ENCODE measurements around the gene DHRS4.
A peak's percentile ranks its signal among the peaks of the same experiment; 100 is the strongest.
"Not testable (repeated sequence)": the region's sequence is repeated elsewhere in the genome, so short reads cannot be mapped to it uniquely, and the experiment has no call there.

Gene DHRS4

DNA sequence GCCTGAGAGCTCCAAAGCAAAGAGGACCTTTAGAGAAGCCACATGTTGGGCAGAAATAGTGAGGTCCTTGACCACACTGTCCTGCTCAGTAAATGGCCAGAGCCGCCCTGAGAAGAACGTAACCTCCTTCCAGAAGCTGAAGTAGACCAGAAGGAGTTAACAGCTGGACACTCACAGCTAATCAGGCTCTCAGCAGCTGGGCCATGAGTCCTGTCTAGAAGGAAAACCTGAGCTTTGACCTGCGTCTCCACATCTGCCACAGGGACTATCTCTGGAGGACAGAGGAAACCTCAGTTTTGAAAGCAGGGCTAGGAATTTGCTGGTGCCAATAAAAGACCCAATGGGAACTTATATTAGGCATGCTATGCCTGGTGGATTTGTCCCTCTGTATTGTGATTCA, 12.3 kb upstream of the DHRS4 start:
- no peak for DNase-seq (ENCODE audit: low read depth in 2 of 2)

DNA sequence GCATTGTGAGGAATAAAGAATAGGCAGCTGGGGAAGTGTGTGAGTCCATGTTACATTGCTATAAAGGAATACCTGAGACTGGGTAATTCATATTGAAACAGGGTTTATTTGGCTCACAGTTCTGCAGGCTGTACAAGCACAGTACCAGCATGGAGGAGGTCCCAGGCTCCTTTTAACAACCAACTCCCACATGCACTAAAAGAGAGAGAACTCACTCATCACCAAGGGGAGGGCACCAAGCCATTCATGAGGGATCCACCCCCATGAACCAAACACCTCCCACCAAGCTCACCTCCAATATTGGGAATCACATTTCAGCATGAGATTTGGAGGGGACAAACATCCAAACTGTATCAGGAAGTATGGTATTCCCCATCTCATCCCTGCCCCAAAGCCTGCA, 11.9 kb upstream of the DHRS4 start:
- DNase-seq (ENCODE audit: low read depth in 2 of 2): no peak

DNA sequence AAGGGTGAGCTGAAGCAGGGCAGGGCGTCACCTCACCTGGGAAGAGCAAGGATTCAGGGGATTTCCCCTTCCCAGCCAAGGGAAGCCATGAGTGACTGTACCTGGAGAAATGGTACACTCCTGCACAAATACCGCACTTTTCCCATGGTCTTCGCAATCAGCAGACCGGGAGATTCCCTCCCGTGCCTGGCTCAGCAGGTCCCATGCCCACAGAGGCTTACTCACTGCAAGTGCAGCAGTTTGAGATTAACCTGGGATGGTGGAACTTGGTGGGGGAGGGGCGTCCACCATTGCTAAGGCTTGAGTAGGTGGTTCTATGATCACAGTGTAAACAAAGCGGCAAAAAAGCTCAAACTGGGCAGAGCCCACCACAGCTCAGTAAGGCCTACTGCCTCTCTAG, 11.0 kb upstream of the DHRS4 start:
- no peak for DNase-seq (ENCODE audit: low read depth in 2 of 2)

DNA sequence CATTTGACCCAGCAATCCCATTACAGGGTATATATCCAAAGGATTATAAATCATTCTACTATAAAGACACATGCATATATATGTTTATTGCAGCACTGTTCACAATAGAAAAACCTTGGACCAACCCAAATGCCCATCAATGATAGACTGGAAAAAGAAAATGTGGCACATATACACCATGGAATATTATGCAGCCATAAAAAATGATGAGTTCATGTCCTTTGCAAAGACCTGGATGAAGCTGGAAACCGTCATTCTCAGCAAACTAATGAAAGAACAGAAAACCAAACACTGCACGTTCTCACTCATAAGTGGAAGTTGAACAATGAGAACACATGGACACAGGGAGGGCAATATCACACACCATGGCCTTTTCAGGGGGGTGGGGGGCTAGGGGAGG, 4.5 kb upstream of the DHRS4 start:
- DNase-seq (ENCODE audit: low read depth in 2 of 2): not testable (repeated sequence)

DNA sequence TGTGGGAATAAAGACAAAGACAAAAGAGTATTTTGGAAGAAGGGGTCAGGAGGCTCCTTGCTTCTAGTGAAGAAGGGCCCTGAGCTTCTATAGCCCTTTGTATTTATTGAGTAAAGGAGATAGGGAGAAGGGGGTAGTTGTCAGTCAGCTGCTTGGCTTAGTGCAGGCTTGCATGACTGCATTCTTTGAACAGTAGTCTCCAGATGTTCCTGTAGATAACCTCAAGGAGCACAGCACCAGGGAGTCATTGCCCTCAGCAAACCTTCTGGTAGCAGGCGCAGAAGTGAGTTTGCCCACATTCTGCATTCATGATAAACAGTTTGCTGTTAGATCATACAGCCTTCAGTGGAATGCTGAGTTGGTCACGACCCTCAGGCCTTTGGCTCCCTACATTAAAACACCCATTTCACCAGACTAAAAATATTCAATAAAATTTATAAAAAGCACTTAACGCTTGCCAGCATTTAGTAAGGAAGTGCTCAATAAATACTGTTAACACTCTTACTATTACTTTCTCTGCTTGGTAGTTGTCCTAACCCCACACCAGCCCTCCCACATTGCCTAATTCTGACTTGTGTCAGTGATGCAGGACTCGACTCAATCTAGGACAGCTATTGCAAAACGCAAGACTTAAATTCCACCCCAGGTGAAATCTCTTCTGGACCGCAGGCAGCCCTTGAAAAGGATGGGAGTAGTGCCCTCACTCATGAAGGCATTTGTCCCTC, 3.0 kb upstream of the DHRS4 start:
- DNase-seq (ENCODE audit: low read depth in 2 of 2): no peak

DNA sequence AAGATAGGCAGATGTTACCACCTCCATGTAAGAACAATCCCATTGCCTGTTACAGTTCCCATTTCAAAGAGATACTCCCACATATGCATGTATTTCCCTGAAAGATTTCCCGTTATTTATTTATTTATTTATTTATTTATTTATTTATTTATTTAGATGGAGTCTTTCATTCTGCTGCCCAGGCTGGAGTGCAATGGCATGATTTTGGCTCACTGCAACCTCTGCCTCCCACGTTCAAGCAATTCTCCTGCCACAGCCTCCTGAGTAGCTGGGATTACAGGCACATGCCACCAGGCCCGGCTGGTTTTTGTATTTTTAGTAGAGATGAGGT, 2.5 kb upstream of the DHRS4 start:
- DNase-seq (ENCODE audit: low read depth in 2 of 2): not testable (repeated sequence)

DNA sequence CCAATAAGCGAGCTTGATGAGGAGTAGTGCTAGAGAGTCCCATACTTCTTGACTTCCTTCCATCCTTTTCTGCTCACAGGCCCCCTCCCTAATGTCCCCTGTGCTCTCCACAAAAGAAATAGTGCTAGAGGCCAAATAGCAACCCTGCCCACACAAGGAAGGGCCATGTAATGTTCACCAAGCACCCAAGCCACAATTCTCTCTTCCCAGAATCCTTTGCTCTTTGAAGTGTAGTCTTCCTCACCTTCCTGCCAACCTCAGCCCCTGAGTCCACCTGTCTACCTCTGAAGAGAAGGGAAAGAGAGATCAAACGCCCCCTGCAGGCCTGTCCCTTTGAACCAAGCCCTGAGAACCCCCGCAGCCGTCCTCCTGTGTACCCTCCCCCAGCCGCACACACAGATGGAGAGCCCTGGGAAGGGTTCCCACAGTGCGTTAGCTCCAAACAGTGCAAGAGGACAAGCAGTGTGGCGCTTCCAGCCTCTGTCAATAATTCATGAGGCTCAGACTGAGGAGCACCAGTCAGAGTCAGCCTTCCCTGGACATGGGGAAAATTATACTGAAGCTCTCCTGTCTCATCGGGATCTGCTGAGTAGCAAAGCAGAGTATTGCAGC, 1.9 kb upstream of the DHRS4 start:
- no peak for DNase-seq (ENCODE audit: low read depth in 2 of 2)

DNA sequence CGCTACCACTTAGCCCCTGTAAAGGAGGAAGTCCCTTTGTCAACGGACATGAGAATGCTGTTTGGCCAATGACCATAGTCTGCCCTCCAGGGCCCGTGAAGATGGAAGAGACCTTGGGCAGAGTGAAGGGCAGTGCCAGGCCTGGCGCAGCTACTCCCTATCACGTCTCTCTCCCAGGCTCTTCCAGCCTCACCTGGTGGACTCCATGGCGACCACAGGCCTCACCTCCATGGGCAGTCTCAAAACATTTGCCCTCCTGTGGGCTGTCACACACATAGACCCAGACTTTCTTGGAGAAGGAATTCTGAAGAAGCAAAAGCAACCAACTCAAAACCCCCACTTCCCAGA, 480 bp upstream of the DHRS4 start:
- not testable (repeated sequence) for DNase-seq (ENCODE audit: low read depth in 2 of 2)

DNA sequence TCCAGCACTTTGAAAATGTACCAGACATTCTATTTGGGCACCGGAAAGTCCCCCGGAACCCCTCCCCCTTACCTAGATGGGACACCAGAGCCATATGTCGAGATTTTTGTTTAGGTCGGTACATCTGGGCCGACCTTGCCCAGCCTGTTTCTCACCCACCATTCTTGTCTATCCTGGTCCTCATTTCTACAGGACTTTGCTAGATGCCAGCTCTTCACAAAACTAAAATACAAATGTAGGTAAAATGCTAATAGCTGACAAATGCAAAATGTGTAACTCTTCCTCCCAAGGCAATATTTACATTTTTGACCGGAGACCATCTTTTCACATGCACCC, 677 bp downstream of the DHRS4 start:
- not testable (repeated sequence) for DNase-seq (ENCODE audit: low read depth in 2 of 2)

DNA sequence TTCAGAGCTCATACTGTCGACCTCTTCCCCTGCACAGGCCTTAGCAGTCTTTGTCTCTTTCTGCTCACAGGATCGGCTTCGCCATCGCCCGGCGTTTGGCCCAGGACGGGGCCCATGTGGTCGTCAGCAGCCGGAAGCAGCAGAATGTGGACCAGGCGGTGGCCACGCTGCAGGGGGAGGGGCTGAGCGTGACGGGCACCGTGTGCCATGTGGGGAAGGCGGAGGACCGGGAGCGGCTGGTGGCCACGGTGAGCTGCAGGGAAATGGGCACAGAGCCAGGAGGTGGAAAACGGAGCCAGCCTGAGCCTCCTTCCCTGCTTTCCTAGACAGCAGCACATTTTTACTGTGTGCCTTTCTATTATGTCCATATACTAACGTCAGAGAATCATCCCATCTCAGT, 1.4 kb downstream of the DHRS4 start:
- DNase-seq (ENCODE audit: low read depth in 2 of 2): not testable (repeated sequence)

DNA sequence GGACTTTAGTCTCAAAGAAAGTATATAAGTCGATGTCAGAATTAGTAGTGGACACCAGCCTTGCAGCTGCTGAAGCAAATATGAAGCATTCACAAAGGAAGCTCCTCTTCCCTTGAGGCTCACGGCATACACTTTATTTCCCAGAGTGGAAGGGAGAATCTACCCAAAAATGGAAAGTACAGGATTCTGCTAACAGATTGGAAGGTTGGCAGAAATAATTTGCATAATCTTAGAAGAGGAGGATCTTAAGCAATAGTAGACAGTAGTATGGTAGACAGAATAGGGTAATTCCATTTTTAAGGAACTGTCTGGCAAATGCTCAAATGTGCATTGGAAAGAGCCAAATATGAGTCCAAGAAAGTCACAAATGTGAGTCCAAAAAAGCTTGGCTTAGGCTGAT, 2.2 kb downstream of the DHRS4 start:
- DNase-seq (ENCODE audit: low read depth in 2 of 2): not testable (repeated sequence)

DNA sequence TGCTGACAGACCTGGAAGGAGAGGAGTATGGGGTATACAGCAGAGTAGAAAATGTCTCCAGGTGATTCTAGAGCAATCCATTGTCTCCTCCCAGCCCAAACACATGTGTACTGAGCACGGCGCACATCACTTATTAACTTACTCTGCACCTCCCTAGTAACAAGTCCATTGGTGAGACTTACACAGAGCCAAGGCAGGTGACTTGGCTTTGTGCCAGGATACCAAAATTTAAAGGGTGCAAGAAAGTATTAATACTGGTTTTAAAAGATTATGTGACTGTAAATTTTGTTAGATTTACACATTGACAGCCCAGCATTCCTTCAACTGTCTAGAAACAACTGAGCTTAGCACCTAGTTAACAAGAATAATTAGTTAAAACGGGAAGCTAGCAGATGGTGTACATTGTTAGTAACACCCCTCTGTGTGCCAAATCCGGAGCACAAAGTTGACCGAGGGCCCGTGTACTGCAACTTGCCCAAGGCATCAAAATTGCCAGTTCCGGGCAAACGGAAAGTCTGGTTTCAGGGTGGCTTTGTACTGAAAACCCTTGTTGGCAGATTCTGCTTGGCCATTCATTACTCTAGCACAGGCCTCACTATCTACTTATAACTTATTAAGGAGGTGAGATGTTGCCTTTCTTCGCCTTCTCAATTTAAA, 4.5 kb downstream of the DHRS4 start:
- not testable (repeated sequence) for DNase-seq (ENCODE audit: low read depth in 2 of 2)

DNA sequence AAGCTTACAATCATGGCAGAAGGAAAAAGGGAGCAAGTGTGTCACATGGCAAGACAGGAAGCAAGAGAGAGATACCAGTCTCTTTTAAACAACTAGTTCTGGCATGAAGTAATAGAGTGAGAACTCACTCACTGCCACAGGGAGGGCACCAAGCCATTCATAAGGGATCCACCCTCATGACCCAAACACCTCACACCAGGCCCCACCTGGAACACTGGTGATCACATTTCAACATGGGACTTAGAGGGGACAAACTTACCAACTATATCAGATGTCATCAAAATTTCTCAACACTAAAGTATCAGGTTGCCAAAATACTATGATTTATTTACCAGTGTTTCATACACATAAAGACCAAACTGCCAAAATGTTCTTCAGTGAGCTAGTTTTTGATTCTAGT, 7.3 kb downstream of the DHRS4 start:
- DNase-seq (ENCODE audit: low read depth in 2 of 2): not testable (repeated sequence)

DNA sequence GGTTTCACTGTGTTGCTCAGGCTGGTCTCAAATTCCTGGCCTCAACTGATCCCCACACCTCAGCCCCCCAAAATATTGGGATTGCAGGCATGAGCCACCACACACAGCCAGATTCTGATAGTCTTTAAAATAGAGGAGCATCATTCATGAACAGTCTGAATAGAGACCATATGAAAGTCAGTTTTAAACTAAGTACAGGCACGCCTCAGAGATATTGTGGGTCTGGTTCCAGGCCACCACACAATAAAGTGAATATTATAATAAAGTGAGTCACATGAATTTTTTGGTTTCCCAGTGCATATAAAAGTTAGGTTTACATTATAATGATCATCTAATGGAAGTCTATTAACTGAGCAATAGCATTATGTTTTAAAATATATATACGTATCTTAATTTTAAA, 8.1 kb downstream of the DHRS4 start:
- DNase-seq (ENCODE audit: low read depth in 2 of 2): not testable (repeated sequence)

DNA sequence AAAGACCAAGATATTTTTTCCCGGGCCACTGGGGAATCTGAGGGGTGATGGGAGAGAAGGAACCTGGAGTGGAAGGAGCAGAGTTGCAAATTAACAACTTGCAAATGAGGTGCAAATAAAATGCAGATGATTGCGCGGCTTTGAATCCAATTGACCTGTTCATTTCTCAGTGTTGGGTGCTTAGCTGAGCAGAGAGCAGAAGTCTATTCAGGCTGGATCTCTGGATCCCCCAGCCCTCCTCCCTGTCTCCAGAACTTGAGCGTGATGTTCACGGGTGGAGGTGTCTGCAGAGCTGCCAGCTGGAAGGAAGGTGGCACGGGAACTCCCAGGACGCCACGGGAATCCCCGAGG, 15.5 kb downstream of the DHRS4 start:
- not testable (repeated sequence) for DNase-seq (ENCODE audit: low read depth in 2 of 2)

DNA sequence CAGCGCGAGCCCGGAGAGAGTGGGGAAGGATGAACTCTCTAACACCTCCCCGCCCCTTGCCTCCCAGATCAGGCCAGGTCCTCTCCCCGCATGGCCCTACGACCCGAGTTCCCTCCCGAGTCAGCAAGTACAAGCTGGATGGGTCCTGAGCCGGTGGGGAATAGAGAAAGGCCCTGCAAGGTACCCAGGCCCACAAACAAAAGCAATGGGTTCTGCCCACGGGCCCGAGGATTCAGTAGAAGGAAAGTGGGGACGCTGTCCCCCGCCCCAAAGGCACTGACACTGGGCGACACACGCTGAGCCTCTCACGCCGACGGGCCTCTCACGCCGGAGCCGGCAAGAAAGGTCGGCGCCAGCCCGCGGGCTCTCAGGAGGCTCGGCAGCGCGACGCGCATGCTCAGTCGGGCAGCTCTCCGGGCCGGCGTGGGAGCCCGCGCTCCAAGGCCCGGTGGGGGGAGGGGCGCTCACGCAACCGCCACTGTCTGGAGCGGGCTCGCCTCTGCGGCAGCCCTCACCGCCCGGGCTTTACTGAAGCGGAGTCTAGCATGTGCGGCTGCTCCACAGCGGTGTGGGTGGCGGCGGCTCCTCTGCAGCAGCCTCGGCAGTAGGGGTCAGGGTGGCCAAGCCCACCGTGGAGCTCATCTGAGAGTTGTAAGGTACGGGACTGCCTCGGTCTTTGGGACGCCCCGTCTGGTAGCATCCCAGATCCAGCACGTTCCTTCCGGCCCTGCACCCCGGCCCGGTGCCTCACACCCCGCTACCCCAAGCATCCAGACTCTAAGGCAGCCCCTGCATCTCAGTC, 16.1 kb downstream of the DHRS4 start:
- peak; percentile 40 to 51 for DNase-seq (ENCODE audit: low read depth in 2 of 2)

DNA sequence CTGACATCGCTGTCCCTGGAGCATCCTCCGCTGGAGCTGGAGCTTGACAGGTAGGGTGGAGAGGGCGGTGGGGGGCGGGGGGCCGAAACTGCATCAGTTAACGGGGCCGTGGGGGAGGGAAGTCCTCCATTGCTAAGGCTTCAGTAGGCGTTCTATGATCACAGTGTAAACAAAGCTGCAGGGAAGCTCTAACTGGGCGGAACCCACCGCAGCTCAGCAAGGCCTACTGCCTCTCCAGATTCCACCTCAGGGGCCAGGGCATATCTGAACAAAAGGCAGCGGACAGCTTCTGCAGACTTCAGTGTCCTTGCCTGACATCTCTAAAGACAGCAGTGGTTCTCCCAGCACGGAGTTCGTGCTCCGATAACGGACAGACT, 16.7 kb downstream of the DHRS4 start:
- DNase-seq (ENCODE audit: low read depth in 2 of 2): not testable (repeated sequence)

DNA sequence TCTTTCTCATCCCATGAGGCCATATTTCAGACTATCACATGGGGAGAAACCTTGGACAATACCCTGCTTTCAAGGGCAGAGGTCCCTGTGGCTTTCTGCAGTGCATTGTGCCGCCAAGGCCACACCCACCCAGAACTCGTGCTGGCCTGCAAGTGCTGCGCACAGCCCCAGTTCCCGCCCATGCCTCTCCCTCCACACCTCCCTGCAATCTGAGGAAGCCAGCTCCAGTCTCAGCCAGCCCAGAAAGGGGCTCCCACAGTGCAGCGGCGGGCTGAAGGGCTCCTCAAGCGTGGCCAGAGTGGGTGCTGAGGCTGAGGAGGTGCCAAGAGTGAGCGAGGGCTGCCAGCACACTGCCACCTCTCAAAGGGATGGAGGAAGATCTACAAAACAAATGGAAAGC, 19.6 kb downstream of the DHRS4 start:
- DNase-seq (ENCODE audit: low read depth in 2 of 2): not testable (repeated sequence)

DNA sequence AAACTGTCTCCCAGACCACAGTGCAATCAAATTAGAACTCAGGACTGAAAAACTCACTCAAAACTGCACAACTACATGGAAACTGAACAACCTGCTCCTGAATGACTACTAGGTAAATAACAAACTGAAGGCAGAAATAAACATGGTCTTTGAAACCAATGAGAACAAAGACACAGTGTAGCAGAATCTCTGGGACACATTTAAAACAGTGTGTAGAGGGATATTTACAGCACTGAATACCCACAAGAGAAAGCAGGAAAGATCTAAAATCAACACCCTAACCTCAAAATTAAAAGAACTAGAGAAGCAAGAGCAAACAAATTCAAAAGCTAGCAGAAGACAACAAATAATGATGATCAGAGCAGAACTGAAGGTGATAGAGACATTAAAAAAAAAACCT, 20.5 kb downstream of the DHRS4 start:
- DNase-seq (ENCODE audit: low read depth in 2 of 2): not testable (repeated sequence)

DNA sequence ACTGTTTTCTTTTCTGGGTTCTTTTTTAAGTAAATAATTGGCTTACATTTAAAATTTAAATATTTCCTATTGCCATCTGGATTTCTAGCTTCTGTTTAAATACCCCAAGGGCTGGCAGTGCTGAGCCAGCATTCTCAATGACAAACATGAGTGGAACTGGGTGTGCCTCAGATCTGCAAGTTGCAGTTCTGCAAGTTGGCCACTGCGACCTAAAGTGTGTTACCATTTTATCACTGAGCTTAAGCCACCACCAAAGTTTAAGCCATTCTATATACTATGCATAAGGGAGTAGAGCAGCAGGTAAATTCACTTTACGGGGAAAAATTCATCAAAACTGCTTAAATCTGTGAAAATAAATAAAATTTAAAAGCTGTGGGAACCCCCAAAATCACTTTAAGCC, 23.6 kb downstream of the DHRS4 start:
- DNase-seq (ENCODE audit: low read depth in 2 of 2): not testable (repeated sequence)

DNA sequence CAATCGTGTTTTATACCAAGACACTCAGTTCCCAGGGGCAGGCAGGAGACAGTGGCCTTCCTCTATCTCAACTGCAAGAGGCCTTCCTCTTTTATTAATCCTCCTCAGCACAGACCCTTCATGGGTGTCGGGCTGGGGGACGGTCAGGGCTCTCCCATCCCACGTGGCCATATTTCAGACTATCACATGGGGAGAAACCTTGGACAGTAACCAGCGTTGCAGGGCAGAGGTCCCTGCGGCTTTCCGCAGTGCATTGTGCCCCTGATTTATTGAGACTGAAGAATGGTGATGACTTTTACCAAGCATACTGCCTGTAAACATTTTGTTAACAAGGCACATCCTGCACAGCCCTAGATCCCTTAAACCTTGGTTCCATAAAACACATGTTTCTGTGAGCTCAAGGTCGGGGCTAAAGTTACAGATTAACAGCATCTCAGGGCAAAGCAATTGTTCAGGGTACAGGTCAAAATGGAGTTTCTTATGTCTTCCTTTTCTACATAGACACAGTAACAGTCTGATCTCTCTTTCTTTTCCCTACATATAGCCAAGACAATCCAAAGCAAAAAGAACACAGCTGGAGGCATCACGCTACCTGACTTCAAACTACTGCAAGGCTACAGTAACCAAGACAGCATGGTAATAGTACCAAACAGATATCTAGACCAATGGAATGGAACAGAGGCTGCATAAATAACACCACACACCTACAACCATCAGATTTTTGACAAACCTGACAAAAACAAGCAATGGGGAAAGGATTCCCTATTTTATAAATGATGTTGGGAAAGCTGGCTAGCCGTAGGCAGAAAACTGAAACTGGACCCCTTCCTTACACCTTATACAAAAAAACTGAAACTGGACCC, 28.6 kb downstream of the DHRS4 start:
- DNase-seq (ENCODE audit: low read depth in 2 of 2): not testable (repeated sequence)

All from stimulated activated CD8-positive, alpha-beta memory T cell treated with anti-CD3 and anti-CD28 coated beads, Interleukin-2, amount 100 ng/mL, for 48 hours (primary cell).